ENCODE data around the gene ASB6.

Gene ASB6

GRCh38 chr9:129624947-129625346 is 17.0 kb downstream of the ASB6 start:
- peaks cover 28% of the 10 kb centered on the region for H3K4me1 ChIP-seq (ENCODE audit: insufficient read depth, low read length)
- H3K9me3 ChIP-seq (ENCODE audit: low read length): no peaks in the 10 kb centered on the region
- H3K27me3 ChIP-seq (ENCODE audit: insufficient read depth, low read length): peaks cover 6% of the 10 kb centered on the region
- no peak overlapping the region for H3K4me3 ChIP-seq (ENCODE audit: low read length)
- H3K36me3 ChIP-seq (ENCODE audit: insufficient read depth, low read length): peaks cover 3% of the 10 kb centered on the region
- H2AFZ ChIP-seq (ENCODE audit: low read depth, low read length): no peak overlapping the region

- Histone ChIP-seq H3K4me3 (ENCODE audit: low read length) (no peak overlapping the region), H3K36me3 (ENCODE audit: insufficient read depth, low read length) (peaks cover 3% of the 10 kb centered on the region), H3K9me3 (ENCODE audit: low read length) (no peaks in the 10 kb centered on the region), H3K4me1 (ENCODE audit: insufficient read depth, low read length) (peaks cover 28% of the 10 kb centered on the region), H3K27me3 (ENCODE audit: insufficient read depth, low read length) (peaks cover 9% of the 10 kb centered on the region), H2AFZ (ENCODE audit: low read depth, low read length) (no peak overlapping the region)
These were observed 17.7 kb downstream of the ASB6 start for GRCh38 chr9:129624168-129624759.

GRCh38 chr9:129623331-129623730 is 18.6 kb downstream of the ASB6 start:
- H3K4me3 ChIP-seq (ENCODE audit: low read length): no peak overlapping the region
- no peaks in the 10 kb centered on the region for H3K36me3 ChIP-seq (ENCODE audit: insufficient read depth, low read length)
- no peak overlapping the region for H2AFZ ChIP-seq (ENCODE audit: low read depth, low read length)
- peaks cover 20% of the 10 kb centered on the region for H3K4me1 ChIP-seq (ENCODE audit: insufficient read depth, low read length)
- H3K9me3 ChIP-seq (ENCODE audit: low read length): no peaks in the 10 kb centered on the region
- H3K27me3 ChIP-seq (ENCODE audit: insufficient read depth, low read length): peaks cover 9% of the 10 kb centered on the region

GRCh38 chr9:129620669-129621295 is 21.2 kb downstream of the ASB6 start, which contains the start of gene C9orf50:
TSS of gene C9orf50 (minus strand) at chr9:129621101. CDS start at chr9:129620574, 527 bp downstream.
- Histone ChIP-seq H3K4me3 (ENCODE audit: low read length) (peak within 1 kb of the TSS; percentile 6), H3K27me3 (ENCODE audit: insufficient read depth, low read length) (peaks cover 9% of the 10 kb centered on the region), H3K9me3 (ENCODE audit: low read length) (no peaks in the 10 kb centered on the region), H3K4me1 (ENCODE audit: insufficient read depth, low read length) (no peaks in the 10 kb centered on the region), H3K36me3 (ENCODE audit: insufficient read depth, low read length) (no peaks in the 10 kb centered on the region), H2AFZ (ENCODE audit: low read depth, low read length) (no peak within 1 kb of the TSS)

GRCh38 chr9:129619787-129620668 is 21.9 kb downstream of the ASB6 start:
- Histone ChIP-seq H3K36me3 (ENCODE audit: insufficient read depth, low read length) (no peaks in the 10 kb centered on the region), H3K27me3 (ENCODE audit: insufficient read depth, low read length) (peaks cover 9% of the 10 kb centered on the region), H2AFZ (ENCODE audit: low read depth, low read length) (no peak overlapping the region), H3K9me3 (ENCODE audit: low read length) (no peaks in the 10 kb centered on the region), H3K4me3 (ENCODE audit: low read length) (peak overlapping the region; percentile 6), H3K4me1 (ENCODE audit: insufficient read depth, low read length) (no peaks in the 10 kb centered on the region)

- Histone ChIP-seq H2AFZ (ENCODE audit: low read depth, low read length) (no peak overlapping the region), H3K4me1 (ENCODE audit: insufficient read depth, low read length) (peaks cover 10% of the 10 kb centered on the region), H3K36me3 (ENCODE audit: insufficient read depth, low read length) (no peaks in the 10 kb centered on the region), H3K9me3 (ENCODE audit: low read length) (no peaks in the 10 kb centered on the region), H3K4me3 (ENCODE audit: low read length) (no peak overlapping the region), H3K27me3 (ENCODE audit: insufficient read depth, low read length) (peaks cover 9% of the 10 kb centered on the region)
These were observed 24.8 kb downstream of the ASB6 start for GRCh38 chr9:129617167-129617566.

- Histone ChIP-seq H2AFZ (ENCODE audit: low read depth, low read length) (no peak overlapping the region), H3K36me3 (ENCODE audit: insufficient read depth, low read length) (no peaks in the 10 kb centered on the region), H3K4me3 (ENCODE audit: low read length) (no peak overlapping the region), H3K27me3 (ENCODE audit: insufficient read depth, low read length) (peaks cover 5% of the 10 kb centered on the region), H3K4me1 (ENCODE audit: insufficient read depth, low read length) (peaks cover 12% of the 10 kb centered on the region), H3K9me3 (ENCODE audit: low read length) (no peaks in the 10 kb centered on the region)
These were observed 26.3 kb downstream of the ASB6 start for GRCh38 chr9:129615407-129616285.

GRCh38 chr9:129614932-129615331 is 27.0 kb downstream of the ASB6 start:
- Histone ChIP-seq H3K4me1 (ENCODE audit: insufficient read depth, low read length) (peaks cover 13% of the 10 kb centered on the region), H3K9me3 (ENCODE audit: low read length) (no peaks in the 10 kb centered on the region), H3K4me3 (ENCODE audit: low read length) (no peak overlapping the region), H3K27me3 (ENCODE audit: insufficient read depth, low read length) (peaks cover 3% of the 10 kb centered on the region), H3K36me3 (ENCODE audit: insufficient read depth, low read length) (no peaks in the 10 kb centered on the region), H2AFZ (ENCODE audit: low read depth, low read length) (no peak overlapping the region)

- Histone ChIP-seq H2AFZ (ENCODE audit: low read depth, low read length) (no peak overlapping the region), H3K4me3 (ENCODE audit: low read length) (no peak overlapping the region), H3K9me3 (ENCODE audit: low read length) (no peaks in the 10 kb centered on the region), H3K36me3 (ENCODE audit: insufficient read depth, low read length) (no peaks in the 10 kb centered on the region), H3K27me3 (ENCODE audit: insufficient read depth, low read length) (no peaks in the 10 kb centered on the region), H3K4me1 (ENCODE audit: insufficient read depth, low read length) (peaks cover 18% of the 10 kb centered on the region)
These were observed 28.3 kb downstream of the ASB6 start for GRCh38 chr9:129613520-129614175.

- peaks cover 18% of the 10 kb centered on the region for H3K4me1 ChIP-seq (ENCODE audit: insufficient read depth, low read length)
- H2AFZ ChIP-seq (ENCODE audit: low read depth, low read length): no peak overlapping the region
- H3K9me3 ChIP-seq (ENCODE audit: low read length): no peaks in the 10 kb centered on the region
- no peak overlapping the region for H3K4me3 ChIP-seq (ENCODE audit: low read length)
- H3K36me3 ChIP-seq (ENCODE audit: insufficient read depth, low read length): no peaks in the 10 kb centered on the region
- no peaks in the 10 kb centered on the region for H3K27me3 ChIP-seq (ENCODE audit: insufficient read depth, low read length)
These were observed 29.0 kb downstream of the ASB6 start for GRCh38 chr9:129612815-129613519.

- no peaks in the 10 kb centered on the region for H3K27me3 ChIP-seq (ENCODE audit: insufficient read depth, low read length)
- H2AFZ ChIP-seq (ENCODE audit: low read depth, low read length): no peak overlapping the region
- no peak overlapping the region for H3K4me3 ChIP-seq (ENCODE audit: low read length)
- H3K9me3 ChIP-seq (ENCODE audit: low read length): no peaks in the 10 kb centered on the region
- no peaks in the 10 kb centered on the region for H3K36me3 ChIP-seq (ENCODE audit: insufficient read depth, low read length)
- H3K4me1 ChIP-seq (ENCODE audit: insufficient read depth, low read length): peaks cover 23% of the 10 kb centered on the region
These were observed 29.8 kb downstream of the ASB6 start for GRCh38 chr9:129612123-129612522.

Measured in neuron (in vitro differentiated cells).